ENCODE data around the gene PEAR1. TPM values are rescaled to one million over a fixed set of nuclear protein-coding genes. Genes with fewer than 3 reads are reported as not detected.

The PEAR1 gene, protein sequence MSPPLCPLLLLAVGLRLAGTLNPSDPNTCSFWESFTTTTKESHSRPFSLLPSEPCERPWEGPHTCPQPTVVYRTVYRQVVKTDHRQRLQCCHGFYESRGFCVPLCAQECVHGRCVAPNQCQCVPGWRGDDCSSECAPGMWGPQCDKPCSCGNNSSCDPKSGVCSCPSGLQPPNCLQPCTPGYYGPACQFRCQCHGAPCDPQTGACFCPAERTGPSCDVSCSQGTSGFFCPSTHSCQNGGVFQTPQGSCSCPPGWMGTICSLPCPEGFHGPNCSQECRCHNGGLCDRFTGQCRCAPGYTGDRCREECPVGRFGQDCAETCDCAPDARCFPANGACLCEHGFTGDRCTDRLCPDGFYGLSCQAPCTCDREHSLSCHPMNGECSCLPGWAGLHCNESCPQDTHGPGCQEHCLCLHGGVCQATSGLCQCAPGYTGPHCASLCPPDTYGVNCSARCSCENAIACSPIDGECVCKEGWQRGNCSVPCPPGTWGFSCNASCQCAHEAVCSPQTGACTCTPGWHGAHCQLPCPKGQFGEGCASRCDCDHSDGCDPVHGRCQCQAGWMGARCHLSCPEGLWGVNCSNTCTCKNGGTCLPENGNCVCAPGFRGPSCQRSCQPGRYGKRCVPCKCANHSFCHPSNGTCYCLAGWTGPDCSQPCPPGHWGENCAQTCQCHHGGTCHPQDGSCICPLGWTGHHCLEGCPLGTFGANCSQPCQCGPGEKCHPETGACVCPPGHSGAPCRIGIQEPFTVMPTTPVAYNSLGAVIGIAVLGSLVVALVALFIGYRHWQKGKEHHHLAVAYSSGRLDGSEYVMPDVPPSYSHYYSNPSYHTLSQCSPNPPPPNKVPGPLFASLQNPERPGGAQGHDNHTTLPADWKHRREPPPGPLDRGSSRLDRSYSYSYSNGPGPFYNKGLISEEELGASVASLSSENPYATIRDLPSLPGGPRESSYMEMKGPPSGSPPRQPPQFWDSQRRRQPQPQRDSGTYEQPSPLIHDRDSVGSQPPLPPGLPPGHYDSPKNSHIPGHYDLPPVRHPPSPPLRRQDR
- 4.3 and 5.0 TPM in 2 replicates for total RNA-seq

DNA sequence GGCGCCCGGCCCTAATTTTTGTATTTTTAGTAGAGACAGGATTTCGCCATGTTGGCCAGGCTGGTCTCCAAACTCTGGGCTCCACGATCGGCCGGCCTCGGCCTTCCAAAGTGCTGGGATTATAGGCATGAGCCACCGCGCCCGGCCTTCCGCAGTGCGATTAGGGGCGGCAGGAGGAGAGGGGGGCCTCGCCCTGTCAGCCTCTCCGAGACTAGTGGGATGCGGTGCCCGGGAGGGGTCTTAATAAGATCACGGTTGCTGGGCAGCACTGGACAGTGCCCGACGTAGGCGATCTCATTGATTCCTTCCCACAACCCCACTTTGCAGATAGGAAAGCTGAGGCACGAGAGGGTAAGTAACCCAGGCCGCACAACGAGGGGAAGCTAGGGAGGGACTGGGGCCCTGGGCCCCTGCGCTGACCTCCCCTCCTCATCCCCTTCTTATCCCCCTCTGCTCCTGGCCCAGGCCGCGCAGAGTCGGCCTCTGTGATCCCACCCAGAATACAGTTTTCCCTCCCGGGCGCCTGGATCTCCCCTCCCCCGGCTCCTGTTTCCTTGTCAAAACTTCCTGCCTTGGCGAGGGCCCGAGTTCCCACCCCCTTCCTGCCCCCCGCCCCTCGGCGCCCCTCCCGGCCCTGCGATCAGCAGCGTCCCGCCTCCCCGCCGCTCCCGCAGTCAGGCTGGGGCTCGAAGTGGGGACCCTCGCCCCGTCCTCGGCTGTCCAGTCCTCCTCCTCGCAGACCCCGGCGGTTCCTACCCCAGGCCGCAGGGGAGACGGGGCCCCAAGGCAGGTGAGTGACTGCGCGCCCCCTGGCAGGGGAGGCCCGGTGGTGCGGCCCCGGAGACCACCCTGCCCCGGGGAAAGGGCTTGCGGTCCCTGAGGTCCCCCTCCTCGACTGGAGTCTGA is at the start of gene PEAR1:
TSS of gene PEAR1 (plus strand) at position 671 of the 906 bp plus-strand sequence. CDS start 10,209 bp downstream, outside the sequence.

GRCh38 chr1:156858959-156859522 is 34.5 kb upstream of the PEAR1 start, which contains the start of gene INSRR:
TSS of gene INSRR (minus strand) at chr1:156859117. CDS start at chr1:156858621, 496 bp downstream.

DNA sequence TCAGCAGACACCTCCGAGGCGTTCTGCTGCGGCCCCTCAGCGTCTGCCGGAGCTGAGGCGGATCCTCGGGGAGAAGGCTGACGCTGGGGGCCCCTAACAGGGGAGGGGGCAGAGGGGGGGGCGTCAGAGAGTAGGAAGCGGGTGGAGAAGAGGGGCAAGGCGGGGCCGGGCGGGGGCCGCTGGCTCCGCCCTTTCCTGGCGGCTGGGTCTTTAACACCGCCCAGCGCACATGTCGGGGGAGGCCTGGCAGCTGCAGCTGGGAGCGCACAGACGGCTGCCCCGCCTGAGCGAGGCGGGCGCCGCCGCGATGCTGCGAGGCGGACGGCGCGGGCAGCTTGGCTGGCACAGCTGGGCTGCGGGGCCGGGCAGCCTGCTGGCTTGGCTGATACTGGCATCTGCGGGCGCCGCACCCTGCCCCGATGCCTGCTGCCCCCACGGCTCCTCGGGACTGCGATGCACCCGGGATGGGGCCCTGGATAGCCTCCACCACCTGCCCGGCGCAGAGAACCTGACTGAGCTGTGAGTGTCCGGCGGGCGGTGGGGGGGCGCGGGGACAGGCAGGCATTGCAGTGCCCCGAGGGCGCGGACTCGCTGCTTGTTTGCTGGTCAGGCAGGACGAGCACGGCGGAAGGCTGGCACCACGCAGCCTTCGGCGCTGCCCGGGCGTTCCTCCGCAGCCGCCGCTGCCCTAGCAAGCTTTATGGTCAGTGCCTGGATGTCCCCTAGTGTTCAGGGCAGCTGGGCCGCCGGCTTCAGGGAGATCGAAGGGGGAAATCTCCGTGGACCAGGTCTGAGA is 32.7 kb upstream of the PEAR1 start, which contains the start of gene NTRK1:
TSS of gene NTRK1 (plus strand) at position 238 of the 796 bp plus-strand sequence. CDS start at position 308, 70 bp downstream.

DNA sequence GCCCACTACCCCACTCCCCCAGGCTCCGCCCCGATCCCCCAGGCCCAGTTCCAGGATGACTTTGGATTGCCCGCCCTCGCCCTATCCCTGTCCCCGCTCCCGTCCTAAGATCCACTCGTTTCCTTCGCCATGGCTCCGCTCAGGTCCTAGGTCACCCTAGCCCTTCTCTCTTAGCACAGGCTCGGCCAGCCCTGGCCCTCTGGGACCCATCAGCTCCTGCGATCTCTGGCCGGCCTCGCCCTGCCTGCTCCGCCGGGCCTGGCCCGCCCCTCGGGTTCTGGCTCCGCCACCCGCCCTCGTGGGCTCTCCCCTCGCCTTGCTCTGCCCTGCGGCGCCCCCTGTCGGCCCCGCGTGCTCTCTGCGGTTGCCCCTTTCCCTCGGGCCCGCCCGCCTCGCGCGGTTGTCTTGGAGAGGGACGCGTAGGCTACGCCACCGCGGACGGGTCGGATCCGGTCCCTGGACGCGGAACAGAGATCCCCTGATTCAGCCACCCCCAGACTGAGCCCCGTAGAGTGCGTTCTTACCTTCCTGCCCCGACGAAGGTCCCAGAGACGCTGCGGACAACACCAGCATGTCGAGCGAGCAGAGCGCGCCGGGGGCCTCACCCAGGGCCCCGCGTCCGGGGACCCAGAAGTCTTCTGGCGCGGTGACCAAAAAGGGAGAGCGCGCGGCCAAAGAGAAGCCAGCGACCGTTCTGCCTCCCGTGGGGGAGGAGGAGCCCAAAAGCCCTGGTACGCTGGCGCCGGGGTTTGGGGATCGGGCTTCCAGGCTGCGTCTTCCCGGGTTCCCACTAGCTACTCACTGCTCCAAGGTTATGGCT is 26.9 kb downstream of the PEAR1 start, which contains the start of gene LRRC71:
TSS of gene LRRC71 (plus strand) at position 400 of the 820 bp plus-strand sequence. CDS start at position 572, 172 bp downstream.

Small RNA genes within 50 kb of the gene (small RNA-seq; reads per million reads assigned to genes)
- gene MIR765, result not detected

Other genes starting within 250 kb of the PEAR1 start
- gene NES, start 216.3 kb upstream of the PEAR1 start, total RNA-seq, result 28.1 and 28.2 TPM in 2 replicates
- gene CRABP2, start 188.1 kb upstream of the PEAR1 start, total RNA-seq, result 144 and 158 TPM in 2 replicates
- gene METTL25B, start 165.2 kb upstream of the PEAR1 start, total RNA-seq, result 9.6 and 9.9 TPM in 2 replicates
- gene ISG20L2, start 165.0 kb upstream of the PEAR1 start, total RNA-seq, result 19.3 and 26.1 TPM in 2 replicates
- gene MRPL24, start 152.6 kb upstream of the PEAR1 start, total RNA-seq, result 19.1 and 22.3 TPM in 2 replicates
- 161 and 170 TPM in 2 replicates for gene HDGF, start 142.0 kb upstream of the PEAR1 start, total RNA-seq
- gene PRCC, start 126.2 kb upstream of the PEAR1 start, total RNA-seq, result 25.8 and 30.4 TPM in 2 replicates
- 0.32 and 0.61 TPM in 2 replicates for gene SH2D2A, start 76.9 kb upstream of the PEAR1 start, total RNA-seq
- gene INSRR, start 34.6 kb upstream of the PEAR1 start, total RNA-seq, result under 0.01 TPM in 2 replicates
- gene NTRK1, start 32.9 kb upstream of the PEAR1 start, total RNA-seq, result not detected in 2 replicates
- under 0.01 TPM in 1 of 2 replicates, not detected in the other for gene LRRC71, start 26.9 kb downstream of the PEAR1 start, total RNA-seq
- gene ARHGEF11, start 152.0 kb downstream of the PEAR1 start, total RNA-seq, result 52.0 and 70.6 TPM in 2 replicates
- gene ETV3L, start 206.1 kb downstream of the PEAR1 start, total RNA-seq, result not detected in 2 replicates
- gene ETV3, start 244.7 kb downstream of the PEAR1 start, total RNA-seq, result 22.7 and 27.1 TPM in 2 replicates

All from hair follicle dermal papilla cell (primary cell).